Measurements from ENCODE around the gene GADD45GIP1.

DNA sequence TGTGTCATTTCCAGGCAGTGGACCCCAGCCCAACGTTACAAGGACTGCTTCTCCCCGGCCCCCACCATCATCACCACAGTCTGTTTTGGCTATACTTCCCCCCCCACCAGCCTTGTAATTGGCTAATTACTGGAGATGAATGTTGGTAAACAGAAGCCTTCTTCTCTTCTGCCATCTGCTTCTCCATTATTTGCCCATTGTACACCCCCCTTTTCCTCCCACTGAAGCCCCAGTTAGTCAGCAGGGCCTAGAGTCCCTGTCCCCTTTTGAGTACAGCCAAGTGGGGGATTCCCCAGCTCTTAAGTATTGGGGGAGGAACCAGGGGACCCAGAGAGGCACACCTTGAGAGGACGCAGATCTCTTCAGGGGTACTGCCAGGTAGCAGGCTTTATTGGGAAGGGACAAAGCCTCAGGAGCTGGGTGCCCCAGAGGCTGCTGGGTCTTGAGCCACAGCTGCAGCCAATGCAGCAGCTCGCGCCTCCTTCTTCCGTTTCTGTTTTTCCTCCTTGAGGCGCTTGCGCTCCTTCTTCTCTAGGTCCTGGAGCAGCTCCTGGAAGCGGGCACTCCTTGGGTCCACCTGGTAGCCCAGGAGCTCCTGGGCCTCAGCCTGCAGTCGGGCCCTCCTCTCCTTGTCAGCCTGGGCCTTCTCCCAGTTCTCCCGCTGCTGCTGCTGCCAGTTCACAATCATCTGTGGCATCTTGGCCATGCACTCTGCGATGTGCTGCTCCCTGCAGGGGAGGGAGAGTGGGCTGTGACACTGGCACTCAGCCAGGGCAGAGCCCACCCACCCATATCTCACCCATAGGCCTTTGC is 3.0 kb downstream of the GADD45GIP1 start:
- TF ChIP-seq, protein P1, sequence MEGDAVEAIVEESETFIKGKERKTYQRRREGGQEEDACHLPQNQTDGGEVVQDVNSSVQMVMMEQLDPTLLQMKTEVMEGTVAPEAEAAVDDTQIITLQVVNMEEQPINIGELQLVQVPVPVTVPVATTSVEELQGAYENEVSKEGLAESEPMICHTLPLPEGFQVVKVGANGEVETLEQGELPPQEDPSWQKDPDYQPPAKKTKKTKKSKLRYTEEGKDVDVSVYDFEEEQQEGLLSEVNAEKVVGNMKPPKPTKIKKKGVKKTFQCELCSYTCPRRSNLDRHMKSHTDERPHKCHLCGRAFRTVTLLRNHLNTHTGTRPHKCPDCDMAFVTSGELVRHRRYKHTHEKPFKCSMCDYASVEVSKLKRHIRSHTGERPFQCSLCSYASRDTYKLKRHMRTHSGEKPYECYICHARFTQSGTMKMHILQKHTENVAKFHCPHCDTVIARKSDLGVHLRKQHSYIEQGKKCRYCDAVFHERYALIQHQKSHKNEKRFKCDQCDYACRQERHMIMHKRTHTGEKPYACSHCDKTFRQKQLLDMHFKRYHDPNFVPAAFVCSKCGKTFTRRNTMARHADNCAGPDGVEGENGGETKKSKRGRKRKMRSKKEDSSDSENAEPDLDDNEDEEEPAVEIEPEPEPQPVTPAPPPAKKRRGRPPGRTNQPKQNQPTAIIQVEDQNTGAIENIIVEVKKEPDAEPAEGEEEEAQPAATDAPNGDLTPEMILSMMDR (IDR thresholded peaks at IDR 0.05; ENCODE audit: poor library complexity, severe bottlenecking), result no peak
- TF ChIP-seq EP300 (conservative IDR thresholded peaks at IDR 0.05; ENCODE audit: poor library complexity, severe bottlenecking), result no peak
